Measurements from ENCODE around the gene FAM110A.

GRCh38 chr20:891706-892080 lies 58.2 kb downstream of the FAM110A start:
- no peak for TF ChIP-seq POLR2A (IDR thresholded peaks at IDR 0.05)
- TF ChIP-seq, protein P1, sequence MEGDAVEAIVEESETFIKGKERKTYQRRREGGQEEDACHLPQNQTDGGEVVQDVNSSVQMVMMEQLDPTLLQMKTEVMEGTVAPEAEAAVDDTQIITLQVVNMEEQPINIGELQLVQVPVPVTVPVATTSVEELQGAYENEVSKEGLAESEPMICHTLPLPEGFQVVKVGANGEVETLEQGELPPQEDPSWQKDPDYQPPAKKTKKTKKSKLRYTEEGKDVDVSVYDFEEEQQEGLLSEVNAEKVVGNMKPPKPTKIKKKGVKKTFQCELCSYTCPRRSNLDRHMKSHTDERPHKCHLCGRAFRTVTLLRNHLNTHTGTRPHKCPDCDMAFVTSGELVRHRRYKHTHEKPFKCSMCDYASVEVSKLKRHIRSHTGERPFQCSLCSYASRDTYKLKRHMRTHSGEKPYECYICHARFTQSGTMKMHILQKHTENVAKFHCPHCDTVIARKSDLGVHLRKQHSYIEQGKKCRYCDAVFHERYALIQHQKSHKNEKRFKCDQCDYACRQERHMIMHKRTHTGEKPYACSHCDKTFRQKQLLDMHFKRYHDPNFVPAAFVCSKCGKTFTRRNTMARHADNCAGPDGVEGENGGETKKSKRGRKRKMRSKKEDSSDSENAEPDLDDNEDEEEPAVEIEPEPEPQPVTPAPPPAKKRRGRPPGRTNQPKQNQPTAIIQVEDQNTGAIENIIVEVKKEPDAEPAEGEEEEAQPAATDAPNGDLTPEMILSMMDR (IDR thresholded peaks at IDR 0.05) = no peak
